Measurements from ENCODE around the gene PNMA6F.

- TF ChIP-seq POLR2AphosphoS5 (IDR thresholded peaks at IDR 0.05) (no peak), POLR2A (IDR thresholded peaks at IDR 0.05) (no peak), CTCF (IDR thresholded peaks at IDR 0.05) (no peak)
Measured at GRCh38 chrX:153366878-153367538, 45.4 kb upstream of the PNMA6F start.

Measured in breast epithelium (tissue), 3 donors.